ENCODE measurements around the gene OPRM1.
"Not testable (repeated sequence)": the region's sequence is repeated elsewhere in the genome, so short reads cannot be mapped to it uniquely, and the experiment has no call there.

Gene OPRM1

GRCh38 chr6:154039231-154039842, at the start of gene OPRM1:
TSS of gene OPRM1 (plus strand) at chr6:154039240. CDS start at chr6:154039545, 305 bp downstream.
- DNase-seq = no peak

DNA sequence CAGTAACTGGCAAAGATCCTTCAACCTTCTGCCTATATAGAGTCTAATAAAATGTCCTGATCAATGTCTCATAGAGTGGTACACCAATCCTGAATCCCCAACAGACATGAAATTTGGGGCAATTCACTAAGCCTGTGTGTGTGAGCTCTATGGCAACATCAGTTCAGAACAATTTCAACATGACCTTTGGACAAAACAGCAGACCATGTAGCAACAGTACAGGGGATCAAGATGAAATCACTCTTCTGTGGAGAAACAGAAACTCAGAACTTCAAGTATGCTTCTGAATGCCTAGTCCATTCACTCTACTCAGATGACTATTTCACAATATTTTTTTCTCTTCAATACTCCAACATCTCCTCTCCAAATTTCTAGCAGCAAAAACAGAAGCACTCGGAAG, 49.1 kb upstream of the OPRM1 start:
- DNase-seq = no peak

GRCh38 chr6:153994004-153994403, 45.0 kb upstream of the OPRM1 start:
- no peak for DNase-seq

GRCh38 chr6:153994811-153995210, 44.2 kb upstream of the OPRM1 start:
- DNase-seq = no peak

GRCh38 chr6:153997221-153997620, 41.8 kb upstream of the OPRM1 start:
- no peak for DNase-seq

- DNase-seq = no peak
Observed at GRCh38 chr6:154001494-154002285, 37.4 kb upstream of the OPRM1 start.

DNA sequence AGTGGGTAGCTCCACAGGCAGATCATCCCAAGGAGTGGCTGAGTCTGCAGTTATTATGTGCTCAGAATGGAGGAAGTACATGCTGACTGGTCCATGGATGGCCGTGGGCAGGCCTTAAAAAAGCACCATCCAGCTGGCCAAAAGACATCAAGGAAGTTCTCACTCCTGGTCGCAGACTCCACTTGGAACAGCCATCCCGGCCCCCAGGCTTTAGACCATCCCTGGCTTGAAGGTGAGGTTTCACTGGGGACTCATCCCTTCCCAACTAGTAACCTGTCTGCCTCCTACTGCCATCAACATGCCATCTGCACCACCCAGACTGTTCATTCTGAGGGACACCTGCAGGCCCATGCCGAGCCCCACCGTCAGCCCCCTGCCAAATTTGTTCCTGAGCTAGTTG, 36.1 kb upstream of the OPRM1 start:
- DNase-seq = no peak

- DNase-seq = no peak
Observed at GRCh38 chr6:154010371-154010770, 28.7 kb upstream of the OPRM1 start.

DNA sequence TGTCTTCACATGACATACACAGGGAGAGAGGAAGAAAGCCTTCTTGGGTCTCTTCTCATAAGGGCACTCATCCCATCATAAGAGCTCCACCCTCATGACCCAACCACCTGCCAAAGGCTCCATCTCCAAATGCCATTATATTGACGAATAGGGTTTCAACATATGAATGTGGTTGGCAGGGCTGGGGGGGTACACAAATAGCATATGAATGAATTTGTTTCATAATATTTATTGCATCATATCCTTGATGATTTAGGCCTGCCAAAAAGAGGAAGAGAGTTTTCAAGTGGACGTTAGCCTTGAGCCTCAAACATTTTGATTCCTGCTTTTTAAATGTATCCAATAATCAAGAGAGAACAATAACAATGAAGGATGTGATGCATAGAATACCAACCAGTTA, 26.2 kb upstream of the OPRM1 start:
- DNase-seq = no peak

DNA sequence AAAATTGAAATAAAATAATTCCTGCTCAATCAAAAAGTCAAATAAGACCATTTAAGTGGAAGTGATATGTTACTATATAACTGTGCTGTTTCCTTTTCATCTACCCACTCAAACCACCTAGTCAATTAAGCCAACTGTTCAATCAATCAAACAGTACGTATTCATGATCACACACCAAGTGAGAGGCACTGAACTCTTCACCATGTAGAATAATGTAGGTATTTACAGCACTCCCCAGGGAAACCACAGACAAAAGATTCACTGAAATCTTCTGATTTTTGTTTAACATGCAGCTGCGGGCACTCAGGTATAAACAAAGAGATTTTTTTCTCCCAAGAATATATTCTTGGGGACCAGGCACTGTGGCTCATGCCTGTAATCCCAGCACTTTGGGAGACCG, 21.3 kb upstream of the OPRM1 start:
- no peak for DNase-seq

DNA sequence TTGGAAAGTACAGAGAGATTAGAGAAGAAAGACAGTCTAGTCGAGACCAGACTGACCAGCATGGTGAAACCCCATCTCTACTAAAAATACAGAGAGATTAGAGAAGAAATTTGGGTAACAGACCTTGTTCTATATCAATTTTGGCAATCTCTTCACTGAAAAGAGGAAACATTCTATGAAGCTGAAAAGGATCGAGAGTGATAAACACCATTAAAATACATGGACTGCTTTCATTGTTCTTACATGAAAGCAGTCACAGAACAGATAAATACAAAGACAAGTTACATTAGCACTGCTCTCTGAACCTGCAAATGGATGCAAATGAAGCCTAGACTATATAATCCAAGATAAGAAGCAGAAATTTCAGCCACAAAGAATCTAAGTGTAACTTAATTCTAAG, 8.4 kb upstream of the OPRM1 start:
- DNase-seq = no peak

GRCh38 chr6:154041001-154041400, 2.0 kb downstream of the OPRM1 start:
- no peak for DNase-seq

GRCh38 chr6:154053141-154053540, 14.1 kb downstream of the OPRM1 start:
- no peak for DNase-seq

DNA sequence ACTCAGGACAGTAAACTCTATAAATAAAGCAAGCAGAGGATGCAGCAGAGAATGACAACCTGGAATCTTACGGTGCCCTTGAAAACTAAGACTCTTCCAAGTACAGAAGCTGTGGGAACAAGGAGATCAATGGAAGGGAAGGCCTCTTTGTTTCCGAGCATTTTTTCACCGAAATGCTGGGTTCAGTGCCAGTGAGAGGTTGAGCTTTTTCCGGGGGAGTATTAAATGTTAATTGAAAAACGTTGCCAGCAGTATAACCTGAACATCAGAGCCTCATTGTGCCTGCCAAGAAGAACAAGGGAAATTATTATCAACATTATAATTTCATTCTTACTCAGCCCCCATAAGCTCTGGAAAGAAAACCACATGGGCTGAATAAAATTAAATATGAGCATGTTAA, 17.5 kb downstream of the OPRM1 start:
- no peak for DNase-seq

DNA sequence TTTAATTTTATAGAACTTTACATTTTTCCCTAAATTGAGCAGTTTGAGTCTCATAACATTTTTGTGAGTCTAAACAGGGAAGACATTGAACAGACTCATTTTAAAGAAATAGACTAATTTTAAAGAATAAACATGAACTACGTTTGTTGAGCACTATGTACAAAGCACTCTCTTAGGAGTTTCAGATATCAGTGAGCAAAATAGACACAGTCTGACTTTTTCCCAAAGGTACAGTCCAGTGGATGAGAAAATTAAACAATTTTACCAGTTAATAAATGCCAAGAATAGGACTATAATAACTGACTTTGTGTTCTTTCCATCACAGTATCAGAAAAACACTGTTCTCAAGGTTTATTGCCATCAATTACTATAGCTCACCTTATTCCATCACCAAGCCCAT, 18.1 kb downstream of the OPRM1 start:
- DNase-seq = no peak

GRCh38 chr6:154058963-154059680, 20.1 kb downstream of the OPRM1 start:
- DNase-seq = no peak

DNA sequence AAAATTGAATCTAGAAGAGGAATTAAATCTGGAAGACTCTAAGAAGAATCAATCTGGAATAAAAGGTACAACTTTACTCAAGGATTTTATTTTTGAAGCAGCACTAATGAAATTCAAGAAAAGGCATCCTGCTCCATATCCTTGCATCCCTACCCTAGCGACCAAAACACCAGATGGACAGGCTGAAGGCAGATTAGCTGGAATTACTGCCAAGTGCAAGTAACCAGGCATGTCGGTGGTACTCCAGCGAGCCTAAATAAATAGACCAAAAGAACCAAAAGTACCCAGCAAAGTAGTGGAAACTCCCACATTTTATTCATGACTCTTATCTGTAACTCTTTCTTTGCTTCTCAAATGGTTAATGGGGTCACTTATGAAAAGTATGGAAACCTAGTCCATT, 21.0 kb downstream of the OPRM1 start:
- DNase-seq = no peak

DNA sequence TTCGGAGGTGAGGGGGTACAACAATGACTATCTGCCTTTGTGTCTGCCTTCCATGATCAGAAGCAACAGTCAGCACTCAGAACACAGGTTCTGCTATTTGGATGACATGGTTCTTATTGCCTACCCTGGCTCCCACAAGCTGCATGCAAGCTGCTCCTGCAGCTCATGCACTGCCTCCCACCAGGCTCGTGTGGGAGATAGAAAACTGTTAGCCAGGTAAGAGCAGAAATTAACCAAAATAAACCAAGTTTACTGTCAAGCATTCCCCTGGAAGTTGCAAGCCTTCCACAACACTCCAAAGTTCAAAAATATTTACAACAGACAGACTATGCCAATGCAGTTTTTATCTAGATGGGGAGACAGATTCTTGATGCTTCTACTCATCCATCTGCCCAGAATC, 31.0 kb downstream of the OPRM1 start:
- DNase-seq = no peak

DNA sequence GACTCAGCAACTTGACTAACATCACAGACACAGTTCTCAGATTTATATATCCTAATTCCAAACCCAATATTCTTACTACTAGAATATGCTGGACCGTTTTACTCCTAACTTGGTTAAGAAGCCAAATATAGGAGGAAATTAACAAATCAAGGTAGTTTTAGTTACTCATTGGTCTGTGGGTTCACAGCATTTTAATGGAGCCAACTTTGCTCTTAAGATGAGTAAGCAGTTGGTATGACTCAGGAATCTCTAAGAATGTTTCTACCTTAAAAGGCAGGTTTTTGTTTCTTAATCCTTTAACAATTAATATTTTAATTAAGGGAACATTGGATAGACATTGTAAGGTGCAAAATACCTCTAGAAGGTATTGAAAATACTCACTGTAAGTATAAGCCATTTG, 31.6 kb downstream of the OPRM1 start:
- no peak for DNase-seq

- DNase-seq = no peak
Observed at GRCh38 chr6:154071236-154071635, 32.2 kb downstream of the OPRM1 start.

DNA sequence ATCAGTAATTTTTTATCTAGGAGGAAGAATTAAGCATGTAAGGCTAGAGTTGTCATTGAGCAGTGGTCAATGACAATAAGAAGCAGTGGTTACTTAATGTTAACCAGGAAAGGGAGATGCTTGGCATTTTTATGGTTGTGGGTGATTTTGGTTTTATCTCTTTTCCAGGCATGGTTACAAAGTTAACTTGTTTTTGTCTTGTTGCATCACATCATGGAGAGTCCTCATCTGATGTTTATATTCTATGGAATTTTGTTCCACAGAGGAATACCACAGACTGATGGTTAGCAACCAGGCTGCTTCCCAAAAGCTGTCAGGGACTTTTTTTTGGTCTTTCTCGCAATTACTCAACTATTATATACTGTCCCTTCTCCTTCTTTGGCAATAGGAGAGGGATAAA, 32.7 kb downstream of the OPRM1 start:
- DNase-seq = no peak

DNA sequence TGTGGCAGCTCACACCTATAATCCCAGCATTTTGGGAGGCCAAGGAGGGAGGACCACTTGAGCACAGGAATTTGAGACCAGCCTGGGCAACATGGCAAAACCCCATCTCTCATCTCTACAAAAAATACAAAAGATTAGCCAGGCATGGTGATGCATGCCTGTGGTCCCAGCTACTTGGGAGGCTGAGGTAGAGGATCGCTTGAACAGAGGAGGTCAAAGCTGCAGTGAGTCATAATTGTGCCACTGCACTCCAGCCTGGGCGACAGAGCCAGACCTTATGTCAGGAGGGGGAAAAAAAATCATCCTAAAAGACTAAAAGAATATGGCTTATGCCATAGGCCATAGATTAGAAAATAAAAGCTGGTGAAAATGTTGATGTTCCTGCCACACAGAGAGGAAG, 39.6 kb downstream of the OPRM1 start:
- DNase-seq = not testable (repeated sequence)

GRCh38 chr6:154080461-154081189, 41.6 kb downstream of the OPRM1 start:
- no peak for DNase-seq
